H1 (cell line): Measurements from ENCODE around the gene MACROD2. TPM values are rescaled to one million over a fixed set of nuclear protein-coding genes. Genes with fewer than 3 reads are reported as not detected.

Experiments
- CTCF ChIA-PET: fragments of 300-600 bp; sonication (Branson Sonifier 250); formaldehyde crosslinking; loops from one replicate; lab custom pipeline; 2021; ENCODE audit not compliant: partially characterized antibody; lab: Charles Lee
- POLR2A ChIA-PET: fragments of 300-600 bp; sonication (Branson Sonifier 250); formaldehyde crosslinking; loops from one replicate; lab custom pipeline; 2021; ENCODE audit warnings: inconsistent platforms; ENCODE audit not compliant: partially characterized antibody; lab: Charles Lee
- DNase-seq, 2 experiments: peaks; one replicate each; pipeline versions ENCODE4 v3.0.0 to v3.0.0-alpha.2; 2010 to 2022; ENCODE audit warnings: low spot score in 2 of 2, low read depth in 1 of 2, mixed read lengths in 1 of 2
- FAIRE-seq: peaks from 2 replicates; lab custom pipeline; 2011; peaks lifted over from hg19 to GRCh38; lab: Jason Lieb, UNC
- H2AFZ ChIP-seq: 2 replicates; pipeline ENCODE4 v1.8.1; 2012; ENCODE audit warnings: low read length, inconsistent platforms
- H2AK5ac ChIP-seq: 2 replicates; pipeline ENCODE4 v1.6.1; 2013; ENCODE audit warnings: low read depth, low read length
- H2BK120ac ChIP-seq: replicated peaks from 2 replicates; pipeline ENCODE3; 2013; ENCODE audit warnings: low read depth, low read length, inconsistent platforms
- H2BK12ac ChIP-seq: 2 replicates; pipeline ENCODE4 v1.6.1; 2013; ENCODE audit warnings: low read depth, low read length
- H2BK15ac ChIP-seq: 2 replicates; pipeline ENCODE4 v1.6.1; 2013; ENCODE audit warnings: low read length
- H2BK20ac ChIP-seq: 2 replicates; pipeline ENCODE4 v1.6.1; 2013; ENCODE audit warnings: low read length
- H2BK5ac ChIP-seq: 2 replicates; pipeline ENCODE4 v1.6.1; 2013; ENCODE audit warnings: low read depth, low read length
- H3K14ac ChIP-seq: 2 replicates; pipeline ENCODE4 v1.6.1; 2013; ENCODE audit warnings: inconsistent platforms; ENCODE audit not compliant: insufficient read length
- H3K18ac ChIP-seq: 2 replicates; pipeline ENCODE4 v1.6.1; 2013; ENCODE audit warnings: low read length; ENCODE audit errors: extremely low read depth
- H3K23ac ChIP-seq: 2 replicates; pipeline ENCODE4 v1.6.1; 2013; ENCODE audit warnings: inconsistent platforms; ENCODE audit not compliant: insufficient read length
- H3K23me2 ChIP-seq: 2 replicates; pipeline ENCODE4 v1.6.1; 2013; ENCODE audit warnings: low read depth, low read length
- H3K27ac ChIP-seq: 2 replicates; pipeline ENCODE4 v1.6.1; 2011; ENCODE audit warnings: low read depth, low read length, inconsistent platforms
- H3K27me3 ChIP-seq, 4 experiments: replicated peaks in 1 of 4; 1 replicate in 1 of 4; 2 replicates in 3 of 4; pipeline versions ENCODE4 v1.6.1 to v1.8.1; 2011 to 2013; ENCODE audit warnings: low read length in 3 of 4, mild to moderate bottlenecking in 3 of 4, inconsistent platforms in 2 of 4, mixed read lengths in 2 of 4, moderate library complexity in 1 of 4; ENCODE audit not compliant: control insufficient read depth in 3 of 4, insufficient read depth in 3 of 4; ENCODE audit errors: extremely low read depth in 1 of 4
- H3K36me3 ChIP-seq, 4 experiments: 2 replicates each; pipeline versions ENCODE4 v1.6.1 to v1.8.1; 2011 to 2013; ENCODE audit warnings: mild to moderate bottlenecking in 4 of 4, low read length in 3 of 4, moderate library complexity in 2 of 4, control low read depth in 1 of 4, inconsistent platforms in 1 of 4; ENCODE audit not compliant: insufficient read depth in 4 of 4, control insufficient read depth in 2 of 4
- H3K4ac ChIP-seq: replicated peaks from 2 replicates; pipeline ENCODE3; 2013; ENCODE audit warnings: low read length, low read depth, mixed read lengths, inconsistent platforms; ENCODE audit not compliant: insufficient read length
- H3K4me1 ChIP-seq, 4 experiments: replicated peaks in 1 of 4; 1 replicate in 1 of 4; 2 replicates in 3 of 4; pipeline versions ENCODE4 v1.6.1 to v1.8.1; 2011 to 2013; ENCODE audit warnings: low read length in 3 of 4, inconsistent platforms in 2 of 4, mixed read lengths in 1 of 4; ENCODE audit not compliant: insufficient read depth in 4 of 4, control insufficient read depth in 3 of 4
- H3K4me2 ChIP-seq, 2 experiments: 2 replicates each; pipeline versions ENCODE4 v1.6.1 to v1.8.1; 2011 to 2013; ENCODE audit warnings: low read depth in 2 of 2, low read length in 2 of 2, control low read depth in 1 of 2, inconsistent platforms in 1 of 2, mild to moderate bottlenecking in 1 of 2; ENCODE audit not compliant: insufficient read depth in 1 of 2
- H3K4me3 ChIP-seq, 4 experiments: fragments of 200-600, 300-600 bp in 1 of 4; sonication (generic), shearing (Covaris generic), sonication (Bioruptor Twin) in 1 of 4; 2 replicates each; pipeline versions ENCODE4 v1.5.1 to v1.8.1; 2011 to 2016; ENCODE audit warnings: low read length in 4 of 4, low read depth in 3 of 4, control low read depth in 2 of 4, inconsistent platforms in 2 of 4, mild to moderate bottlenecking in 2 of 4, mixed read lengths in 1 of 4, moderate library complexity in 1 of 4; ENCODE audit not compliant: insufficient read depth in 2 of 4; ENCODE audit errors: extremely low read depth in 1 of 4
- H3K56ac ChIP-seq: replicated peaks from 2 replicates; pipeline ENCODE3; 2013; ENCODE audit warnings: low read depth, mild to moderate bottlenecking, mixed read lengths, low read length, inconsistent platforms; ENCODE audit not compliant: insufficient read length
- H3K79me1 ChIP-seq: 2 replicates; pipeline ENCODE4 v1.6.1; 2013; ENCODE audit warnings: low read depth, low read length, control low read depth
- H3K79me2 ChIP-seq, 2 experiments: 2 replicates each; pipeline versions ENCODE4 v1.6.1 to v1.8.1; 2012 to 2013; ENCODE audit warnings: low read length in 2 of 2, mild to moderate bottlenecking in 2 of 2, inconsistent platforms in 1 of 2; ENCODE audit not compliant: insufficient read depth in 2 of 2, control insufficient read depth in 1 of 2
- H3K9ac ChIP-seq, 4 experiments: replicated peaks in 1 of 4; 1 replicate in 1 of 4; 2 replicates in 3 of 4; pipeline versions ENCODE4 v1.6.1 to v1.8.1; 2011 to 2013; ENCODE audit warnings: low read depth in 3 of 4, low read length in 3 of 4, control low read depth in 2 of 4, mild to moderate bottlenecking in 2 of 4, moderate library complexity in 2 of 4, inconsistent platforms in 1 of 4; ENCODE audit errors: extremely low read depth in 1 of 4
- H3K9me3 ChIP-seq, 2 experiments: 2 replicates each; pipeline versions ENCODE4 v1.6.1 to v1.8.1; 2012 to 2013; ENCODE audit warnings: mild to moderate bottlenecking in 2 of 2, moderate library complexity in 2 of 2, control low read depth in 1 of 2, inconsistent platforms in 1 of 2, low read depth in 1 of 2, low read length in 1 of 2, mixed read lengths in 1 of 2; ENCODE audit not compliant: insufficient read depth in 2 of 2
- H4K20me1 ChIP-seq, 2 experiments: replicated peaks in 1 of 2; 2 replicates each; pipeline versions ENCODE3 to v1.8.1; 2011 to 2013; ENCODE audit warnings: inconsistent platforms in 2 of 2, low read length in 2 of 2, mild to moderate bottlenecking in 1 of 2; ENCODE audit not compliant: insufficient read depth in 2 of 2, control insufficient read depth in 1 of 2
- H4K5ac ChIP-seq: 2 replicates; pipeline ENCODE4 v1.6.1; 2013; ENCODE audit warnings: low read length, low read depth, mixed read lengths, inconsistent platforms; ENCODE audit not compliant: insufficient read length
- H4K8ac ChIP-seq: 2 replicates; pipeline ENCODE4 v1.8.0; 2013; ENCODE audit warnings: mild to moderate bottlenecking, moderate library complexity, low read length, inconsistent platforms; ENCODE audit not compliant: insufficient read depth; ENCODE audit errors: extremely low read depth
- H4K91ac ChIP-seq: replicated peaks from 2 replicates; pipeline ENCODE3; 2013; ENCODE audit warnings: low read length, mixed read lengths, inconsistent platforms; ENCODE audit not compliant: insufficient read length
- BACH1 ChIP-seq: IDR thresholded peaks from 2 replicates; pipeline ENCODE4 v1.6.1; 2012; ENCODE audit warnings: low read length, improper control_type of control experiment
- CEBPB ChIP-seq: IDR thresholded peaks from 2 replicates; pipeline ENCODE4 v1.6.1; 2012; ENCODE audit warnings: low read depth, low read length
- KDM5A ChIP-seq: fragments of 200-600 bp; IDR thresholded peaks from 2 replicates; pipeline ENCODE4 v1.7.1; 2012; ENCODE audit warnings: mild to moderate bottlenecking, low read length, inconsistent platforms, mixed read lengths
- MAFK ChIP-seq: IDR thresholded peaks from 2 replicates; pipeline ENCODE4 v1.6.1; 2012; ENCODE audit warnings: low read depth, mild to moderate bottlenecking, improper control_type of control experiment, low read length
- NRF1 ChIP-seq: IDR thresholded peaks from 2 replicates; pipeline ENCODE4 v1.6.1; 2011; ENCODE audit warnings: mild to moderate bottlenecking, low read depth, low read length, improper control_type of control experiment
- POU5F1 ChIP-seq: IDR thresholded peaks from 2 replicates; pipeline ENCODE4 v1.6.1; 2011; ENCODE audit warnings: low read depth, mild to moderate bottlenecking, low read length, moderate library complexity
- YY1 ChIP-seq: IDR thresholded peaks from 2 replicates; pipeline ENCODE4 v1.6.1; 2011; ENCODE audit warnings: low read depth, mild to moderate bottlenecking, low read length
- polyA plus RNA-seq, 7 experiments: library from polyadenylated mRNA; depleted of rRNA in 3 of 7; stranded (reverse) in 5 of 7; unstranded in 2 of 7; fragments of >200 nt in 5 of 7; fragments of 200-250 nt in 2 of 7; gene quantifications; 1 replicate in 5 of 7; 2 replicates in 1 of 7; 4 replicates in 1 of 7; pipeline versions ENCODE4 v1.2.1 to v1.2.3, GENCODE V29; 2011 to 2013; ENCODE audit warnings: missing spikeins in 2 of 7, mixed read lengths in 2 of 7
- total RNA-seq: library from RNA; stranded (reverse); fragmentation: NEBNext Ultra II Directional; extraction: Animal tissue kit (Norgen Biotek cat#: 25700); gene quantifications from 2 replicates; pipeline ENCODE4 v1.2.1, GENCODE V29; 2021

MACROD2 gene
- total and polyA plus RNA-seq, 2 of the 8 experiments (the other 6 are each of a cell fraction or from before 2014, with no cell fraction given) = 0.70 to 3.9 TPM

DNA sequence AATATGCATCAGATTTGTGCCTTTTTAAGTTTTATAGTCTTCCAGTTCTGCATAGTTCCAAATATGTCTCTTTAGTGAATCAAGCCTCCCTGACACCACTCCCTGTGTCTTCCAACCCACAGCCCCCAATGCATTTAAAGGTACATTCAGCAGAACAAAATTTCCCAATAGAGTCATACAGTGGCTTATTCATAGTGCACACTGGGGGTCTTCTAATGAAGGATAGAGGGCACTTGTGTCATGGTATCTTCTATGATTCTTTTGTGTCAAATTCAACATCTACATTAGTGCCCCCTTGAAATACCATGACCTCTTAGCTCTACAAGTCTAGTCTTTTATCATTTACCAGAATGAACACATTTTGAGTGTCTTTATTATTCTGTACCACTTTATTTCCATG is 308.3 kb downstream of the MACROD2 start:
- no peak overlapping the region for H3K4me2 ChIP-seq
- H3K79me1 ChIP-seq = no peaks in the 10 kb centered on the region
- H2BK12ac ChIP-seq = no peak overlapping the region
- H2BK120ac ChIP-seq = no peak overlapping the region
- no peak for DNase-seq
- CTCF ChIA-PET = interaction anchor here (2.2 kb wide), 1 partner anchor 34 kb away, joined by 5 read pairs; the partner anchor contains the start of gene FLRT3
- no peak overlapping the region for H3K4me3 ChIP-seq
- no peak for FAIRE-seq
- H4K8ac ChIP-seq = no peak overlapping the region
- no peaks in the 10 kb centered on the region for H3K9me3 ChIP-seq
- no peaks in the 10 kb centered on the region for H4K20me1 ChIP-seq
- no peak overlapping the region for H4K5ac ChIP-seq
- no peak overlapping the region for H3K23ac ChIP-seq
- no peak overlapping the region for H3K14ac ChIP-seq
- no peaks in the 10 kb centered on the region for H3K4me1 ChIP-seq
- no peak overlapping the region for H2BK5ac ChIP-seq
- no peak overlapping the region for H2BK20ac ChIP-seq
- no peak overlapping the region for H3K56ac ChIP-seq
- POLR2A ChIA-PET = no interaction called here
- no peak overlapping the region for H3K9ac ChIP-seq
- TF ChIP-seq MAFK = no peak
- TF ChIP-seq NRF1 = no peak
- no peak for TF ChIP-seq BACH1
- no peak for TF ChIP-seq KDM5A
- TF ChIP-seq POU5F1 = no peak
- no peak for TF ChIP-seq YY1
- TF ChIP-seq CEBPB = no peak
- no peak overlapping the region for H2BK15ac ChIP-seq
- no peak overlapping the region for H3K18ac ChIP-seq
- H3K4ac ChIP-seq = no peak overlapping the region
- H3K36me3 ChIP-seq = no peaks in the 10 kb centered on the region
- no peak overlapping the region for H4K91ac ChIP-seq
- H3K27me3 ChIP-seq = no peaks in the 10 kb centered on the region
- no peak overlapping the region for H2AK5ac ChIP-seq
- no peak overlapping the region for H3K27ac ChIP-seq
- no peak overlapping the region for H2AFZ ChIP-seq
- H3K79me2 ChIP-seq = no peaks in the 10 kb centered on the region
- no peaks in the 10 kb centered on the region for H3K23me2 ChIP-seq
